GM12878 (cell line): ENCODE measurements around the gene FOXR1. TPM values are rescaled to one million over a fixed set of nuclear protein-coding genes. Genes with fewer than 3 reads are reported as not detected.

ENCODE experiments used
- ATAC-seq: fragments of 200-7000 bp; cut with Tn5 transposase; 3 replicates; pipeline ENCODE4 v1.9.1; 2020; ENCODE audit warnings: mild to moderate bottlenecking, moderate library complexity
- BruUV-seq: library from RNA; stranded (reverse); fragments of 400-500 nt; replicated peaks from 2 replicates; lab custom pipeline; 2021; lab: Mats Ljungman, UMichigan
- CTCF ChIA-PET: fragments of 300-600 bp; sonication (Branson Sonifier 250); formaldehyde crosslinking; extraction: SDS; loops from one replicate; lab custom pipeline; 2021; ENCODE audit warnings: inconsistent platforms; lab: Yijun Ruan, JAX
- POLR2A ChIA-PET: fragments of 350-600 bp; formaldehyde crosslinking; extraction: SDS; loops from one replicate; lab custom pipeline; 2021; ENCODE audit warnings: inconsistent platforms; lab: Charles Lee
- RAD21 ChIA-PET: fragments of 300-600 bp; sonication (Branson Sonifier 250); formaldehyde crosslinking; loops from one replicate; lab custom pipeline; 2023; ENCODE audit warnings: antibody characterized with exemption; ENCODE audit not compliant: unreplicated experiment; lab: Charles Lee
- SMC1A ChIA-PET: fragments of 300-600 bp; sonication (Branson Sonifier 250); formaldehyde crosslinking; loops from one replicate; lab custom pipeline; 2023; ENCODE audit not compliant: unreplicated experiment, uncharacterized antibody; lab: Charles Lee
- DNase-seq: peaks from one replicate; pipeline ENCODE4 v3.0.0-alpha.2; 2011; ENCODE audit warnings: low read depth, low spot score
- FAIRE-seq: peaks from 3 replicates; lab custom pipeline; 2011; peaks lifted over from hg19 to GRCh38; lab: Jason Lieb, UNC
- H2AFZ ChIP-seq: 2 replicates; pipeline ENCODE4 v1.6.0; 2011; ENCODE audit warnings: low read depth, low read length, control low read depth; ENCODE audit not compliant: control insufficient read depth
- H3K27ac ChIP-seq: 2 replicates; pipeline ENCODE4 v1.5.1; 2011; ENCODE audit warnings: control low read depth; ENCODE audit not compliant: control insufficient read depth, insufficient read depth
- H3K27me3 ChIP-seq, 2 experiments: replicated peaks in 1 of 2; 2 replicates each; pipeline versions ENCODE4 v1.6.0 to v1.6.1; 2011; ENCODE audit warnings: low read length in 1 of 2; ENCODE audit not compliant: control insufficient read depth in 2 of 2, insufficient read depth in 2 of 2
- H3K36me3 ChIP-seq, 2 experiments: 2 replicates each; pipeline ENCODE4 v1.5.1; 2011; ENCODE audit warnings: low read length in 1 of 2; ENCODE audit not compliant: control insufficient read depth in 2 of 2, insufficient read depth in 2 of 2
- H3K4me1 ChIP-seq: 2 replicates; pipeline ENCODE4 v1.6.1; 2011; ENCODE audit warnings: mild to moderate bottlenecking, low read length, moderate library complexity, mixed read lengths; ENCODE audit not compliant: control insufficient read depth, insufficient read depth
- H3K4me2 ChIP-seq: 2 replicates; pipeline ENCODE4 v1.6.0; 2011; ENCODE audit warnings: control low read depth; ENCODE audit not compliant: control insufficient read depth, insufficient read depth
- H3K4me3 ChIP-seq: fragments of 200-600 bp; sonication (generic); 2 replicates; pipeline ENCODE4 v1.5.1; 2016
- H3K79me2 ChIP-seq: 2 replicates; pipeline ENCODE4 v1.6.0; 2011; ENCODE audit warnings: low read length; ENCODE audit not compliant: control insufficient read depth, insufficient read depth
- H3K9ac ChIP-seq: 2 replicates; pipeline ENCODE4 v1.8.0; 2011; ENCODE audit warnings: low read length, control low read depth, mixed read lengths; ENCODE audit not compliant: control insufficient read depth, insufficient read depth
- H3K9me3 ChIP-seq: replicated peaks from 3 replicates; pipeline ENCODE4 v1.5.1; 2011; ENCODE audit warnings: mild to moderate bottlenecking, low read length; ENCODE audit not compliant: control insufficient read depth, insufficient read depth
- H4K20me1 ChIP-seq: 2 replicates; pipeline ENCODE4 v1.6.0; 2011; ENCODE audit not compliant: control insufficient read depth, insufficient read depth
- BCL11A ChIP-seq: IDR thresholded peaks from 2 replicates; pipeline ENCODE4 v1.6.1; 2011; ENCODE audit warnings: low read depth, low read length
- CBFB ChIP-seq: IDR thresholded peaks from 2 replicates; pipeline ENCODE4 v1.6.1; 2016; ENCODE audit warnings: antibody characterized with exemption, low read depth
- EP300 ChIP-seq, 2 experiments: fragments of 150-350 bp in 1 of 2; IDR thresholded peaks; 2 replicates each; pipeline ENCODE4 v1.6.1; 2011 to 2012; ENCODE audit warnings: low read depth in 2 of 2, low read length in 2 of 2, borderline replicate concordance in 1 of 2, improper control_type of control experiment in 1 of 2, inconsistent platforms in 1 of 2; ENCODE audit not compliant: control insufficient read depth in 1 of 2
- KDM1A ChIP-seq: fragments of 200-600 bp; sonication (generic); IDR thresholded peaks from 2 replicates; pipeline ENCODE4 v1.6.1; 2016; ENCODE audit warnings: borderline replicate concordance
- NRF1 ChIP-seq: conservative IDR thresholded peaks from 2 replicates; pipeline ENCODE4 v1.6.1; 2011; ENCODE audit warnings: mild to moderate bottlenecking, low read depth, low read length, improper control_type of control experiment
- PML ChIP-seq: IDR thresholded peaks from 2 replicates; pipeline ENCODE4 v1.6.1; 2012; ENCODE audit warnings: low read length, inconsistent platforms
- POLR2AphosphoS2 ChIP-seq: IDR thresholded peaks from 2 replicates; pipeline ENCODE4 v1.6.1; 2011; ENCODE audit warnings: low read depth, mild to moderate bottlenecking, low read length, improper control_type of control experiment, moderate library complexity
- POU2F2 ChIP-seq: IDR thresholded peaks from 3 replicates; pipeline ENCODE4 v1.6.1; 2011; ENCODE audit warnings: low read depth, mild to moderate bottlenecking, low read length, borderline replicate concordance
- RCOR1 ChIP-seq: conservative IDR thresholded peaks from 2 replicates; pipeline ENCODE4 v1.6.1; 2012; ENCODE audit warnings: low read depth, low read length, improper control_type of control experiment
- SPI1 ChIP-seq: IDR thresholded peaks from 2 replicates; pipeline ENCODE4 v1.6.1; 2011; ENCODE audit warnings: low read depth, mild to moderate bottlenecking, low read length, moderate library complexity, borderline replicate concordance; ENCODE audit not compliant: insufficient read depth
- SRF ChIP-seq, 2 experiments: IDR thresholded peaks; 2 replicates each; pipeline ENCODE4 v1.6.1; 2011; ENCODE audit warnings: low read depth in 2 of 2, low read length in 2 of 2, mild to moderate bottlenecking in 1 of 2, moderate library complexity in 1 of 2
- ZNF207 ChIP-seq: fragments of 450-650 bp; IDR thresholded peaks from 2 replicates; pipeline ENCODE4 v1.6.1; 2014; ENCODE audit warnings: antibody characterized with exemption, mild to moderate bottlenecking, borderline replicate concordance
- WGBS: methylation state at CpG from one replicate; pipeline ENCODE4 v1.1.6; 2016; ENCODE audit warnings: low lambda C conversion rate; ENCODE audit not compliant: insufficient replicate concordance, insufficient coverage; ENCODE audit errors: missing lambda C conversion rate; 5-methylcytosine and 5-hydroxymethylcytosine counted together
- in situ Hi-C: fragments of 300-500 bp; cut with MboI; formaldehyde crosslinking; loops from 9 replicates; pipeline ENCODE4 v1.14.3; 2018; ENCODE audit warnings: mixed read lengths
- intact Hi-C: fragments of 100-400 bp; cut with micrococcal nuclease; formaldehyde crosslinking; loops from one replicate; pipeline ENCODE4 v1.14.2; 2022; ENCODE audit not compliant: unreplicated experiment
- polyA plus RNA-seq, 11 experiments: library from polyadenylated mRNA; depleted of rRNA in 4 of 11; unstranded in 6 of 11; stranded (reverse) in 5 of 11; fragments of >200 nt; fragmentation: Nextera tagmentation in 4 of 11; fragmentation: Illumina TruSeq in 1 of 11; extraction: Ambion mirVana in 4 of 11; extraction: Trizol in 1 of 11; gene quantifications; 1 replicate in 1 of 11; 2 replicates in 10 of 11; pipeline versions ENCODE4 v1.2.1 to v1.2.3, GENCODE V29; 2011 to 2016; ENCODE audit warnings: inconsistent platforms in 2 of 11, missing spikeins in 2 of 11, low read depth in 1 of 11
- total RNA-seq, 4 experiments: library from RNA; depleted of rRNA in 3 of 4; stranded (reverse); fragments of >200 nt in 3 of 4; fragmentation: Illumina TruSeq in 1 of 4; extraction: Trizol in 1 of 4; gene quantifications; 2 replicates each; pipeline versions ENCODE4 v1.2.1 to v1.2.3, GENCODE V29; 2013 to 2021
- TF ChIP-seq, protein P1 (sequence below): fragments of 450-650 bp; IDR thresholded peaks from 2 replicates; pipeline ENCODE4 v1.6.1; 2017; ENCODE audit warnings: antibody characterized with exemption, mild to moderate bottlenecking, moderate library complexity
- TF ChIP-seq, protein P2 (sequence below): fragments of 450-650 bp; IDR thresholded peaks from 2 replicates; pipeline ENCODE4 v1.6.1; 2018; ENCODE audit warnings: borderline replicate concordance, mild to moderate bottlenecking; ENCODE audit not compliant: partially characterized antibody
- TF ChIP-seq, protein P3 (sequence below): IDR thresholded peaks from 2 replicates; pipeline ENCODE4 v1.6.1; 2012; ENCODE audit warnings: low read depth, low read length, improper control_type of control experiment

Gene FOXR1
- total and polyA plus RNA-seq, 10 of the 15 experiments (the other 5 are each of a cell fraction or from before 2014, with no cell fraction given): not detected

DNA sequence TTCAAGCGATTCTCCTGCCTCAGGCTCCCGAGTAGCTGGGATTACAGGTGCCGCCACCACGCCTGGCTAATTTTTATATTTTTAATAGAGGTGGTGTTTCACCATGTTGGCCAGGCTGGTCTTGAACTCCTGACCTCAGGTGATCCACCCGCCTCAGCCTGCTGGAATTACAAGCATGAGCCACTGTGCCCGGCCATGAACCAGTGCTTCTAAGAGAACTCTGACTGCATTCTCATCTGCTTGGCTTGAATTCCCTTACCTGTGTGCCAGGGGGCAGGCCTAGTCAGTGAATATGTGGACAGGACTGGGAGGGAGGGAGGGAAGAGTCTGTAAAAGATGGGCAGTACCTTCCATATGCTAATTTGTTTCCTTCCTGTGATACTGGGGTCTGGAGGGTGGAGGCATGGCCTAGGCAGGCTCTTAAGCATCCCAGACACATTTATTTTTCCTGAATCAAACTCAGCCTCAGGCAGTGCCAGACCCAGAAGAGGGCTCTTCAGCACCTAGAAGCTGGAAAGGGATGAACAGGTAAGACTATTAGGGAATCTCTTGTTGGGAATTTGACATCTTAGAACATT, 40.0 kb downstream of the FOXR1 start:
- Histone ChIP-seq H3K4me3 (no peak overlapping the region), H3K27me3 (no peaks in the 10 kb centered on the region), H2AFZ (no peak overlapping the region), H3K9me3 (no peaks in the 10 kb centered on the region; the same call in 2 of the 3 replicates), H4K20me1 (no peaks in the 10 kb centered on the region), H3K36me3 (peaks cover 17 to 24% of the 10 kb centered on the region in 2 experiments), H3K79me2 (peaks cover 14% of the 10 kb centered on the region), H3K4me2 (no peak overlapping the region), H3K9ac (no peak overlapping the region), H3K4me1 (no peaks in the 10 kb centered on the region; the same call in 1 of the 2 replicates), H3K27ac (no peak overlapping the region)
- ATAC-seq (no peak; the same call in none of the 3 replicates), DNase-seq (no peak), FAIRE-seq (no peak)
- WGBS: 94% methylated on average over 6 of the region's 6 CpGs
- ChIA-PET POLR2A (interaction anchor here (0.6 to 1.3 kb wide), 2 partner anchors 9 to 56 kb away, joined by 3 to 4 read pairs; partner anchors contain the start of gene VPS11), SMC1A (interaction anchor here (0.5 kb wide), 1 partner anchor 44 kb away, joined by 3 read pairs; no protein-coding TSS in a partner anchor), RAD21 (no interaction called here), CTCF (no interaction called here)
- BruUV-seq: no TSS peak
- in situ Hi-C loops (no loop called here), intact Hi-C loops (no loop called here)
- TF ChIP-seq NRF1: no peak
- TF ChIP-seq, protein P1, sequence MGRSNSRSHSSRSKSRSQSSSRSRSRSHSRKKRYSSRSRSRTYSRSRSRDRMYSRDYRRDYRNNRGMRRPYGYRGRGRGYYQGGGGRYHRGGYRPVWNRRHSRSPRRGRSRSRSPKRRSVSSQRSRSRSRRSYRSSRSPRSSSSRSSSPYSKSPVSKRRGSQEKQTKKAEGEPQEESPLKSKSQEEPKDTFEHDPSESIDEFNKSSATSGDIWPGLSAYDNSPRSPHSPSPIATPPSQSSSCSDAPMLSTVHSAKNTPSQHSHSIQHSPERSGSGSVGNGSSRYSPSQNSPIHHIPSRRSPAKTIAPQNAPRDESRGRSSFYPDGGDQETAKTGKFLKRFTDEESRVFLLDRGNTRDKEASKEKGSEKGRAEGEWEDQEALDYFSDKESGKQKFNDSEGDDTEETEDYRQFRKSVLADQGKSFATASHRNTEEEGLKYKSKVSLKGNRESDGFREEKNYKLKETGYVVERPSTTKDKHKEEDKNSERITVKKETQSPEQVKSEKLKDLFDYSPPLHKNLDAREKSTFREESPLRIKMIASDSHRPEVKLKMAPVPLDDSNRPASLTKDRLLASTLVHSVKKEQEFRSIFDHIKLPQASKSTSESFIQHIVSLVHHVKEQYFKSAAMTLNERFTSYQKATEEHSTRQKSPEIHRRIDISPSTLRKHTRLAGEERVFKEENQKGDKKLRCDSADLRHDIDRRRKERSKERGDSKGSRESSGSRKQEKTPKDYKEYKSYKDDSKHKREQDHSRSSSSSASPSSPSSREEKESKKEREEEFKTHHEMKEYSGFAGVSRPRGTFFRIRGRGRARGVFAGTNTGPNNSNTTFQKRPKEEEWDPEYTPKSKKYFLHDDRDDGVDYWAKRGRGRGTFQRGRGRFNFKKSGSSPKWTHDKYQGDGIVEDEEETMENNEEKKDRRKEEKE: no peak
- no peak for TF ChIP-seq KDM1A
- no peak for TF ChIP-seq ZNF207
- TF ChIP-seq, protein P2, sequence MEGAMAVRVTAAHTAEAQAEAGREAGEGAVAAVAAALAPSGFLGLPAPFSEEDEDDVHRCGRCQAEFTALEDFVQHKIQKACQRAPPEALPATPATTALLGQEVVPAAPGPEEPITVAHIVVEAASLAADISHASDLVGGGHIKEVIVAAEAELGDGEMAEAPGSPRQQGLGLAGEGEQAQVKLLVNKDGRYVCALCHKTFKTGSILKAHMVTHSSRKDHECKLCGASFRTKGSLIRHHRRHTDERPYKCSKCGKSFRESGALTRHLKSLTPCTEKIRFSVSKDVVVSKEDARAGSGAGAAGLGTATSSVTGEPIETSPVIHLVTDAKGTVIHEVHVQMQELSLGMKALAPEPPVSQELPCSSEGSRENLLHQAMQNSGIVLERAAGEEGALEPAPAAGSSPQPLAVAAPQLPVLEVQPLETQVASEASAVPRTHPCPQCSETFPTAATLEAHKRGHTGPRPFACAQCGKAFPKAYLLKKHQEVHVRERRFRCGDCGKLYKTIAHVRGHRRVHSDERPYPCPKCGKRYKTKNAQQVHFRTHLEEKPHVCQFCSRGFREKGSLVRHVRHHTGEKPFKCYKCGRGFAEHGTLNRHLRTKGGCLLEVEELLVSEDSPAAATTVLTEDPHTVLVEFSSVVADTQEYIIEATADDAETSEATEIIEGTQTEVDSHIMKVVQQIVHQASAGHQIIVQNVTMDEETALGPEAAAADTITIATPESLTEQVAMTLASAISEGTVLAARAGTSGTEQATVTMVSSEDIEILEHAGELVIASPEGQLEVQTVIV: no peak
- TF ChIP-seq RCOR1: no peak
- no peak for TF ChIP-seq POU2F2
- TF ChIP-seq, protein P3, sequence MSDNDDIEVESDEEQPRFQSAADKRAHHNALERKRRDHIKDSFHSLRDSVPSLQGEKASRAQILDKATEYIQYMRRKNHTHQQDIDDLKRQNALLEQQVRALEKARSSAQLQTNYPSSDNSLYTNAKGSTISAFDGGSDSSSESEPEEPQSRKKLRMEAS: no peak
- TF ChIP-seq SRF (IDR thresholded peaks at IDR 0.05; ENCODE audit: low read depth in 2 of 2, low read length in 2 of 2): no peak
- TF ChIP-seq SPI1: no peak
- no peak for TF ChIP-seq POLR2AphosphoS2
- no peak for TF ChIP-seq EP300 (IDR thresholded peaks at IDR 0.05; ENCODE audit: borderline replicate concordance in 1 of 2, control insufficient read depth in 1 of 2, low read depth in 2 of 2, low read length in 2 of 2)
- no peak for TF ChIP-seq PML
- TF ChIP-seq BCL11A: no peak
- no peak for TF ChIP-seq CBFB
